Ishikawa (cell line): ENCODE measurements around the gene TMEM38B.

Source experiments
- CEBPB ChIP-seq: IDR thresholded peaks from 2 replicates; pipeline ENCODE4 v1.6.1; 2012
- CREB1 ChIP-seq: IDR thresholded peaks from 2 replicates; pipeline ENCODE4 v1.6.1; 2012; ENCODE audit warnings: low read depth
- EGR1 ChIP-seq: IDR thresholded peaks from 2 replicates; pipeline ENCODE4 v1.6.1; 2012
- EP300 ChIP-seq: IDR thresholded peaks from 2 replicates; pipeline ENCODE4 v1.6.1; 2012; ENCODE audit warnings: borderline replicate concordance
- FOXM1 ChIP-seq: IDR thresholded peaks from 2 replicates; pipeline ENCODE4 v1.6.1; 2012; ENCODE audit warnings: low read depth, borderline replicate concordance
- MAX ChIP-seq: IDR thresholded peaks from 2 replicates; pipeline ENCODE4 v1.6.1; 2012
- NFIC ChIP-seq: IDR thresholded peaks from 2 replicates; pipeline ENCODE4 v1.6.1; 2012
- RAD21 ChIP-seq: IDR thresholded peaks from 2 replicates; pipeline ENCODE4 v1.6.1; 2012; ENCODE audit warnings: low read depth
- TAF1 ChIP-seq: IDR thresholded peaks from 2 replicates; pipeline ENCODE4 v1.6.1; 2012; ENCODE audit warnings: low read depth, mild to moderate bottlenecking
- TCF12 ChIP-seq: IDR thresholded peaks from 2 replicates; pipeline ENCODE4 v1.6.1; 2012; ENCODE audit warnings: low read depth
- TEAD4 ChIP-seq: IDR thresholded peaks from 2 replicates; pipeline ENCODE4 v1.6.1; 2012
- YY1 ChIP-seq: IDR thresholded peaks from 2 replicates; pipeline ENCODE4 v1.6.1; 2012; ENCODE audit warnings: low read depth
- ZBTB7A ChIP-seq: IDR thresholded peaks from 2 replicates; pipeline ENCODE4 v1.6.1; 2012; ENCODE audit warnings: low read depth
- TF ChIP-seq, protein P1 (sequence below): IDR thresholded peaks from 2 replicates; pipeline ENCODE4 v1.6.1; 2012; ENCODE audit warnings: low read depth, mild to moderate bottlenecking
- TF ChIP-seq, protein P2 (sequence below): IDR thresholded peaks from 2 replicates; pipeline ENCODE4 v1.6.1; 2012

TMEM38B gene

DNA sequence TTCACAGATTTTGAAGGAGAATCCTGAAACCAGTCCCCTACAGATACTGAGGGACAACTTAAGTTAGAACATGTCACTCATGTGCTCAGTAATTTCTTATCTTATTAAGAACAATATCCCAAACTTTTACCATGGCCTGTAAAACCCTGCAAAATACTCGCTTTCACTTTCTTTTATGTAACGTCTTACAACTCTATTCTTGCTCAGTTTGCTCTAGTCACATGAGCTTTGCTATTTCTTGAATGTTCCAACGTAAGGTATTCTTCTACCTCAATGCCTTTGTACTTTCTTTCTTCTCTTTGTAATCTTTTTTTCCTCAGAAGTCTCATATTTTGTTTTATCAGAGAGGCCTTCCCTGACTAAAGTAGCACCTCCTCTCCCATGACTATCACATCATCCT, 14.1 kb downstream of the TMEM38B start:
- TF ChIP-seq, protein P1, sequence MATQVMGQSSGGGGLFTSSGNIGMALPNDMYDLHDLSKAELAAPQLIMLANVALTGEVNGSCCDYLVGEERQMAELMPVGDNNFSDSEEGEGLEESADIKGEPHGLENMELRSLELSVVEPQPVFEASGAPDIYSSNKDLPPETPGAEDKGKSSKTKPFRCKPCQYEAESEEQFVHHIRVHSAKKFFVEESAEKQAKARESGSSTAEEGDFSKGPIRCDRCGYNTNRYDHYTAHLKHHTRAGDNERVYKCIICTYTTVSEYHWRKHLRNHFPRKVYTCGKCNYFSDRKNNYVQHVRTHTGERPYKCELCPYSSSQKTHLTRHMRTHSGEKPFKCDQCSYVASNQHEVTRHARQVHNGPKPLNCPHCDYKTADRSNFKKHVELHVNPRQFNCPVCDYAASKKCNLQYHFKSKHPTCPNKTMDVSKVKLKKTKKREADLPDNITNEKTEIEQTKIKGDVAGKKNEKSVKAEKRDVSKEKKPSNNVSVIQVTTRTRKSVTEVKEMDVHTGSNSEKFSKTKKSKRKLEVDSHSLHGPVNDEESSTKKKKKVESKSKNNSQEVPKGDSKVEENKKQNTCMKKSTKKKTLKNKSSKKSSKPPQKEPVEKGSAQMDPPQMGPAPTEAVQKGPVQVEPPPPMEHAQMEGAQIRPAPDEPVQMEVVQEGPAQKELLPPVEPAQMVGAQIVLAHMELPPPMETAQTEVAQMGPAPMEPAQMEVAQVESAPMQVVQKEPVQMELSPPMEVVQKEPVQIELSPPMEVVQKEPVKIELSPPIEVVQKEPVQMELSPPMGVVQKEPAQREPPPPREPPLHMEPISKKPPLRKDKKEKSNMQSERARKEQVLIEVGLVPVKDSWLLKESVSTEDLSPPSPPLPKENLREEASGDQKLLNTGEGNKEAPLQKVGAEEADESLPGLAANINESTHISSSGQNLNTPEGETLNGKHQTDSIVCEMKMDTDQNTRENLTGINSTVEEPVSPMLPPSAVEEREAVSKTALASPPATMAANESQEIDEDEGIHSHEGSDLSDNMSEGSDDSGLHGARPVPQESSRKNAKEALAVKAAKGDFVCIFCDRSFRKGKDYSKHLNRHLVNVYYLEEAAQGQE, result no peak
- TF ChIP-seq RAD21, result no peak
- no peak for TF ChIP-seq TAF1
- no peak for TF ChIP-seq EGR1
- no peak for TF ChIP-seq CREB1
- TF ChIP-seq MAX, result no peak
- TF ChIP-seq TCF12, result no peak
- no peak for TF ChIP-seq YY1
- no peak for TF ChIP-seq TEAD4
- no peak for TF ChIP-seq NFIC
- TF ChIP-seq FOXM1, result no peak
- no peak for TF ChIP-seq CEBPB

DNA sequence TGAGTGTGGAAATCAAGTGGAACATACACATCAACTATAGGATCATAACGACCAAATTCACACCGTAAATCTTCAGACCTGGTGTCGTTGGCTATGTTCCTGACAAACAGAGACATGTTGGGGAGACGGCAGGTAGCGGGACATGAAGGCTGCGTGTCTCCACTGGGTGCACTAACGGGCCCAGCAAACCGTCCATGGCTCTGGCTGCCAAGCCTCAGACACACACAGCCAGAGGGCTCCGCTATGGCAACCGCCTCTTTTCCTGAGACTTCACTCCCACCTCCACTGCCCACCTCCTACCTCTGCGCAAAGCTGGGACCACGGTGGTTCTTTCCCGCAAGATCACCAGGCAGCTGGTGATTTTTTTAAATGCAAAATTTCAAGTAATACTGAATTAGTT, 16.3 kb downstream of the TMEM38B start:
- TF ChIP-seq ZBTB7A (no peak), YY1 (no peak)

GRCh38 chr9:105711867-105712266, 17.5 kb downstream of the TMEM38B start:
- no peak for TF ChIP-seq EP300
- no peak for TF ChIP-seq RAD21
- TF ChIP-seq CREB1, result no peak
- TF ChIP-seq TEAD4, result no peak

GRCh38 chr9:105712297-105712696, 18.0 kb downstream of the TMEM38B start:
- TF ChIP-seq EP300 (no peak), RAD21 (no peak), YY1 (no peak), TEAD4 (no peak), TAF1 (no peak), MAX (no peak), TCF12 (no peak), CREB1 (no peak), CEBPB (no peak), ZBTB7A (no peak), FOXM1 (no peak), EGR1 (no peak), NFIC (no peak)
- TF ChIP-seq, protein P2, sequence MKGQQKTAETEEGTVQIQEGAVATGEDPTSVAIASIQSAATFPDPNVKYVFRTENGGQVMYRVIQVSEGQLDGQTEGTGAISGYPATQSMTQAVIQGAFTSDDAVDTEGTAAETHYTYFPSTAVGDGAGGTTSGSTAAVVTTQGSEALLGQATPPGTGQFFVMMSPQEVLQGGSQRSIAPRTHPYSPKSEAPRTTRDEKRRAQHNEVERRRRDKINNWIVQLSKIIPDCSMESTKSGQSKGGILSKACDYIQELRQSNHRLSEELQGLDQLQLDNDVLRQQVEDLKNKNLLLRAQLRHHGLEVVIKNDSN, result no peak
- TF ChIP-seq, protein P1, result no peak

DNA sequence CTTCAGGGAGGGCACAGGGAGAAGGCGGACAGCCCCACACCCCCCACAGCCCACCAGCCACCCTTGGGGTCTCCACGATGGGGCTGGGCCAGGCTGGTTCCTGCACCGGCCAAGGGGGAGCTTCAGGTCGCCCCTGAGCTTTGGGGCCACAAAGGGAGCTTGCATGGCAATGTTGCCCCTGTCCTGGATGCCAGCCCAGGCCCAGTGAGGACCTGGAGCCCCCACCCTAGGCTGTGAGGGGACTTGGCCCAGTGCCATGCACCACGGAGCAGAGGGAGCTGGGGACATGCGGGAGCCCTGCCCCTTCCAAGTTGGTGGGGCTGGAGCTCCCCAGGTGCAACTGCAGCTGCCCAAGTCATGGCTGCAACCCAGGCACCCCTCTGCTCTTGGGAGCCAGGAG, 18.4 kb downstream of the TMEM38B start:
- TF ChIP-seq RAD21 (no peak), TEAD4 (no peak), EGR1 (no peak), TCF12 (no peak), TAF1 (no peak), ZBTB7A (no peak), FOXM1 (no peak), CREB1 (no peak), MAX (no peak), EP300 (no peak), YY1 (no peak), NFIC (no peak), CEBPB (no peak)
- TF ChIP-seq, protein P2, result no peak
- TF ChIP-seq, protein P1, result no peak
